Omental fat pad (tissue), 4 donors: ENCODE data around the gene MYG1. TPM values are rescaled to one million over a fixed set of nuclear protein-coding genes. Genes with fewer than 3 reads are reported as not detected.
A peak's percentile ranks its signal among the peaks of the same experiment; 100 is the strongest.

ENCODE experiments used
- ATAC-seq: fragments of 150-250 bp; one replicate; pipeline ENCODE4 v1.9.1; 2016; ENCODE audit warnings: mild to moderate bottlenecking, moderate library complexity; ENCODE audit not compliant: low FRiP score
- DNase-seq: peaks from one replicate; pipeline ENCODE4 v3.0.0-alpha.2; 2019; ENCODE audit warnings: low spot score
- total RNA-seq, 4 donors: library from RNA; depleted of rRNA; stranded (reverse); fragments of >200 nt; gene quantifications; one replicate each; pipeline ENCODE4 v1.1.0, GENCODE V29; 2016
- TF ChIP-seq, protein P1 (sequence below), 3 donors: fragments of 450-650 bp; IDR thresholded peaks; one replicate each; pipeline ENCODE4 v1.5.1; 2016 to 2017; ENCODE audit warnings: antibody characterized with exemption in 3 of 3, mild to moderate bottlenecking in 3 of 3, moderate library complexity in 2 of 3

MYG1 gene
- total RNA-seq, 4 donors from 2014 or later = 33.9 to 42.6 (median 35.7) TPM

GRCh38 chr12:53338017-53338416 lies 38.5 kb downstream of the MYG1 start:
- DNase-seq (no peak), ATAC-seq (no peak)
- TF ChIP-seq, protein P1, sequence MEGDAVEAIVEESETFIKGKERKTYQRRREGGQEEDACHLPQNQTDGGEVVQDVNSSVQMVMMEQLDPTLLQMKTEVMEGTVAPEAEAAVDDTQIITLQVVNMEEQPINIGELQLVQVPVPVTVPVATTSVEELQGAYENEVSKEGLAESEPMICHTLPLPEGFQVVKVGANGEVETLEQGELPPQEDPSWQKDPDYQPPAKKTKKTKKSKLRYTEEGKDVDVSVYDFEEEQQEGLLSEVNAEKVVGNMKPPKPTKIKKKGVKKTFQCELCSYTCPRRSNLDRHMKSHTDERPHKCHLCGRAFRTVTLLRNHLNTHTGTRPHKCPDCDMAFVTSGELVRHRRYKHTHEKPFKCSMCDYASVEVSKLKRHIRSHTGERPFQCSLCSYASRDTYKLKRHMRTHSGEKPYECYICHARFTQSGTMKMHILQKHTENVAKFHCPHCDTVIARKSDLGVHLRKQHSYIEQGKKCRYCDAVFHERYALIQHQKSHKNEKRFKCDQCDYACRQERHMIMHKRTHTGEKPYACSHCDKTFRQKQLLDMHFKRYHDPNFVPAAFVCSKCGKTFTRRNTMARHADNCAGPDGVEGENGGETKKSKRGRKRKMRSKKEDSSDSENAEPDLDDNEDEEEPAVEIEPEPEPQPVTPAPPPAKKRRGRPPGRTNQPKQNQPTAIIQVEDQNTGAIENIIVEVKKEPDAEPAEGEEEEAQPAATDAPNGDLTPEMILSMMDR (IDR thresholded peaks at IDR 0.05) = no peak

DNA sequence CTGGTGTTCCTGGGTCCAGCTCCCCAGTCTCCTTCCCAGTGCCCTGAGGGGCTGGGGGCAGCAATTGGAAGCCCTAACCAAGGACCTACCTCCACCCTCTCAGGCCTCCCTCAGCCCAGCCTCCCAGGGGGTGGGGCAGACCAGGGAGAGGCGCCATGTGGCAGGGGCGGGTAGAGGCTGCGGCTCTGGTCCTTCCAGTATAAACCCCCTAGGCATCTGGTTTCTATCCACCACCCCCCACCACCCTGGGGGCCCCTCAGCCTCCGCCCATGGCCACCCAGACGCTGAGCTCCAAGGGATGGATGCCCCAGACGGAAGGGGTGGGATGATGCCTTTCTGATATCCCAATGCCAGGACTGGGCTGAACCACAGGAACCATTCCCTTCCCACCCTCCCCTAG lies 39.4 kb downstream of the MYG1 start:
- no peak for DNase-seq
- TF ChIP-seq, protein P1 (IDR thresholded peaks at IDR 0.05) = no peak
- ATAC-seq = no peak

- DNase-seq = no peak
- ATAC-seq = no peak
- TF ChIP-seq, protein P1 (IDR thresholded peaks at IDR 0.05) = no peak
These were observed 40.9 kb downstream of the MYG1 start for GRCh38 chr12:53340398-53340797.

- TF ChIP-seq, protein P1 (IDR thresholded peaks at IDR 0.05) = no peak
- DNase-seq (no peak), ATAC-seq (no peak)
These were observed 44.0 kb downstream of the MYG1 start for GRCh38 chr12:53343449-53343848.

- DNase-seq (no peak), ATAC-seq (no peak)
- TF ChIP-seq, protein P1 (IDR thresholded peaks at IDR 0.05) = no peak
These were observed 44.5 kb downstream of the MYG1 start for GRCh38 chr12:53343969-53344368.

GRCh38 chr12:53344487-53344823 lies 45.0 kb downstream of the MYG1 start:
- no peak for ATAC-seq
- no peak for DNase-seq
- TF ChIP-seq, protein P1 (IDR thresholded peaks at IDR 0.05) = no peak

DNA sequence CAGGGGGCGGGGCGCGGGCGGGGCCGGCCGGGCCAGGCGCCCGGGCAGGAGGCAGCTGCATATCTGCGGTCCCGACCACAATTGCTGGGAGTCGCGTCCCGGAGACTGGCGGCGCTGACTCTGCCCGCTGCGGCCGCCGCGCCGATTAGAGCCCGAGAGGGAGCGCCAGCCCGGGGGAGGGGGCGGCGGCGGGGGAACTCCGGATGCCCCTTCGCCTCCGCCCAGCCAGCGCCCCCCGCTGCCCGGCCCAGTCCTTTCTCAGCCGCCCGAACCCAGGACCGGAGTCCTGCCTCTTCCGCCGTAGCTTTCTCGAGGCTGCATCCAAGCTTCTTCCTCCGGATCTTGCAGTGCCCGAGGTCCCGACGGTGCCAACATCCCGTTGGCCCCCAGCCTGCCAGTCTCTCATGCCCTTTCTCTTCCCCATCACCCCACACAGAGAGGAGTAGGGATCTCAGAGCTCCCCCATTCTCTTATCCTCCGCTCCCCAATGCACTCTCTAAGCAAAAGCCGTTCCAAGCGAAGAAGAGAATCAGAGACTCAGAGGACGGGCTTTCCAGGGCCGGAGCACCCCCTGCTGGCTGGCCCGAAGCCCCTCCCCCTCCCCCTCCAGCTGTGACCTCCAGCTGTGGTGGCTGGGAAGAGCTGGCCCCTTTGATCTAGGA lies 45.5 kb downstream of the MYG1 start:
- DNase-seq = peak; percentile 53
- ATAC-seq = peak; percentile 85
- TF ChIP-seq, protein P1 (IDR thresholded peaks at IDR 0.05) = no peak
